ENCODE measurements around the gene ORM2.

ORM2 gene

DNA sequence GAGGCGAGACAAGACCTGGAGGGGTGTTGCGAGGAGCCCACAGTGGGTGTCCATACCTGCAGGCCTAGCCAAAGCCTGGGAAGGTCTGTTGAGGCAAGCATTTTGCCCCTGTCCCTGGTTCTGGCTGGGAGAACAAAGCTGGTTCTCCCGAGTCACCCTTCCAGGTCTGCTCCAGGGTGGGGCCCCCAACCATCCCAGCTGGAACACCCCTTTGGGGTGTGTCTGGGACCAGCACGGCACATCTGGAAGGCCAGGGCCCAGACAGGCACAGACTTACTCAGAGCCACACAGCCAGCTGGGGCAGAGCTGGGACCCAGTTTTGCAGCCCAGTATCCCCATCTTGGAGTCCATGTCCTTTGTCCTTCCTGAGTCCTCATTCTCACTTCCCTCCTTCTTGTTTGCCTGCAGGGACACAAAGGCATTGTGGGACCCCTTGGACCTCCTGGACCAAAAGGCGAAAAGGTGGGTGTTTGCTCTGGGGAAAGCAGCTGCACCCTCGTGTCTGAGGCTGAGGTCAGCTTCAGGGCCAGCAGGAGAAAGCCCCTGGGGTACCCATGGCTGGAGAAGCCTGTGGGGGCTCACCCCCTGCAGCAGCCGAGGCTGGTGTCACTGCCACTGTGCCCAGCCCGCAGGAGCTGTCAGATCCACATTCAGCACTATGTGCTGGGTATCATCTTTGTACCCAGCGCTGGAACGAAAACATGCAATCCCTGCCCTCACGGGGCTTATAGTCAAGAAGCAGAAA, 45.2 kb upstream of the ORM2 start:
- no peak for DNase-seq (ENCODE audit: extremely low read depth, low read depth)

GRCh38 chr9:114285166-114285867, 44.4 kb upstream of the ORM2 start:
- DNase-seq (ENCODE audit: extremely low read depth, low read depth): peak; percentile 84
- peak; percentile 15 for TF ChIP-seq CTCF (IDR thresholded peaks at IDR 0.05; ENCODE audit: low read depth, low read length)

More for the DNA sequence above, 45.2 kb upstream of the ORM2 start:
- TF ChIP-seq CTCF (IDR thresholded peaks at IDR 0.05; ENCODE audit: low read depth, low read length): no peak

DNA sequence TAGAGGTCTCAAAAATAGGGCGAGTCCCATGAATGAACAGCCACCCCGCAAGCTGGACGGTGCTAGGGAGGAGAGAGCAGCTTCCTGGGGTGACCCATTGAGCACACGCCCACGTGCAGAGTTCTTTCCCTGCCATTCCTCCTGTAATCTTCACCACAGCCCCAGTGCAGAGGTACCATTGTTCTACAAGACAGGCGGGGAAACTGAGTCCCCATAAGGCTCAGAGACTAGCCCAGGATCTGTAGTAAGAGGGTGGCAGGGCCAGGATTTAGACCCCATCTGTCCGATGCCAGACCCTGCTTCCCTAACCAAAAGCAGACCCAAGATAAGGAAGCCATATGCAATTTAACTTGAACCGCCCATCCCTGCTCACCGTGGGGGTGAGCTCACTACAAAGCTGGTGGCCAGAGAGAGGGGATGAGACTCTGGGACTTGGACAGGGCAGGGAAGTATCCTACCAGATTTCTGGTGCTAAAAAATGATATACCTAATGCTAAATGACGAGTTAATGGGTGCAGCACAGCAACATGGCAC, 43.5 kb upstream of the ORM2 start:
- no peak for TF ChIP-seq CTCF (IDR thresholded peaks at IDR 0.05; ENCODE audit: low read depth, low read length)
- DNase-seq (ENCODE audit: extremely low read depth, low read depth): no peak

GRCh38 chr9:114287001-114287762, 42.5 kb upstream of the ORM2 start:
- no peak for DNase-seq (ENCODE audit: extremely low read depth, low read depth)

GRCh38 chr9:114287763-114288192, 41.9 kb upstream of the ORM2 start:
- no peak for DNase-seq (ENCODE audit: extremely low read depth, low read depth)
- TF ChIP-seq CTCF (IDR thresholded peaks at IDR 0.05; ENCODE audit: low read depth, low read length): no peak

More at GRCh38 chr9:114287001-114287762, 42.5 kb upstream of the ORM2 start:
- no peak for TF ChIP-seq CTCF (IDR thresholded peaks at IDR 0.05; ENCODE audit: low read depth, low read length)

GRCh38 chr9:114288193-114289091, 41.2 kb upstream of the ORM2 start:
- no peak for DNase-seq (ENCODE audit: extremely low read depth, low read depth)
- TF ChIP-seq CTCF (IDR thresholded peaks at IDR 0.05; ENCODE audit: low read depth, low read length): peak; percentile 1
